HFF-Myc (cell line): ENCODE measurements around the gene PHC3.

ENCODE experiments used
- DNase-seq: peaks from one replicate; pipeline ENCODE4 v3.0.0-alpha.2; 2011; ENCODE audit warnings: low read depth; ENCODE audit errors: extremely low read depth
- H3K4me3 ChIP-seq: replicated peaks from 2 replicates; pipeline ENCODE4 v1.5.1; 2011; ENCODE audit warnings: low read depth, mild to moderate bottlenecking, control low read depth, low read length
- CTCF ChIP-seq: IDR thresholded peaks from 2 replicates; pipeline ENCODE4 v1.5.1; 2012; ENCODE audit warnings: mild to moderate bottlenecking, low read depth, low read length, control low read depth; ENCODE audit errors: missing control alignments

PHC3 gene

GRCh38 chr3:170096342-170096741 is 85.2 kb downstream of the PHC3 start:
- no peak for DNase-seq
- no peak for TF ChIP-seq CTCF

GRCh38 chr3:170095771-170096170 is 85.8 kb downstream of the PHC3 start:
- no peak for TF ChIP-seq CTCF
- H3K4me3 ChIP-seq: no peak overlapping the region
- no peak for DNase-seq

More at GRCh38 chr3:170096342-170096741, 85.2 kb downstream of the PHC3 start:
- no peak overlapping the region for H3K4me3 ChIP-seq

GRCh38 chr3:170092907-170093306 is 88.6 kb downstream of the PHC3 start:
- TF ChIP-seq CTCF: no peak
- no peak overlapping the region for H3K4me3 ChIP-seq
- DNase-seq: no peak

DNA sequence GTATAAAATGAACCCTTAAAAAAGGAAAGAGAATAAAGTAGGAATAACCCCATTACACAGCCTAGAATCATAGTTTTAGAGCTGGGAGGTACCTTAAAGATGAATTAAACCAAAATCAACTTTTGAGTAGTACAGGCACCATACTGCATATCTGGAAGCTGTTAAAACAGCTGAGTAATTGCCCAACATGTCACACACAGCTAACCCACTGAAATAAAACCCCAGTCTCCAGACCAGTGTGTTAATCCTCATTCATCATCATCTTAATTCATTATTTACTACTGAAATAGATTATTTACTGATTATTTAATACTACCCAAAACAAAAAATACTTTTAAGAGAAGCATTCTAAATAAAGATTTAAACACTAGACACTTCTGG is 90.9 kb downstream of the PHC3 start:
- no peak for DNase-seq
- TF ChIP-seq CTCF: no peak
- no peak overlapping the region for H3K4me3 ChIP-seq

DNA sequence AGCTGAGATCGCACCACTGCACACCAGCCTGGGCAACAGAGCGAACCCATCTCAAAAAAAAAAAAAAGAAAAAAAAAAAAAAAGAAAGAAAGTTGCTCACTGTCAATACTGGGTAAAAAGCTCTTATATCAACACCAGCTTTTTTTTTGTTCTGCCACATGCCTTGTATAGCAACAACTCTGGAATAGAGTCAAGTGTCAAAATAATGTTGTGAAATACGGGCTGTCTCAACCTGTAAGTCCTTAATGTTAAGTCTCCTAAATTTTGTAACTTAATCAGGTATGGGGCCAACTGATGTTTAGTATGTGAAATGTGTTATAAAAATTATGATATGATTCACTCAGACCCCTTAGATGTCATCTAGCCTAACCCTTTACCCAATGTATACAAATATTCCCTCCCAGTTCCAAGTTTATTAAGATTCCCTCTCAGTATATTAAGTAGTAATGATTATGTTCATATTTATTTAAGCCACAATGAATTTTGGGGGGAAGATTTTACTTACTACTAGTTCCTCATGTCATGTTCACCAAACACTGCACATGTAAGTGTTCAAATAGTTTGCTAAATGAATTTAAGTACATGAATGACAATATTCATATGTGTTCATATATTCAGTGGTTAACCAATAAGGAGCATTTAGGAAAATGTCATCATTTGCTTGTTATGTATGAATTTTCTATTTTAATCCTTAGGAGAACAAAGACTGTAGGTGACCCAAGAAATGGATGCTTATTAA is 91.5 kb downstream of the PHC3 start:
- no peak for TF ChIP-seq CTCF
- H3K4me3 ChIP-seq: no peak overlapping the region
- no peak for DNase-seq

GRCh38 chr3:170085396-170085795 is 96.1 kb downstream of the PHC3 start:
- no peak for TF ChIP-seq CTCF
- no peak for DNase-seq

DNA sequence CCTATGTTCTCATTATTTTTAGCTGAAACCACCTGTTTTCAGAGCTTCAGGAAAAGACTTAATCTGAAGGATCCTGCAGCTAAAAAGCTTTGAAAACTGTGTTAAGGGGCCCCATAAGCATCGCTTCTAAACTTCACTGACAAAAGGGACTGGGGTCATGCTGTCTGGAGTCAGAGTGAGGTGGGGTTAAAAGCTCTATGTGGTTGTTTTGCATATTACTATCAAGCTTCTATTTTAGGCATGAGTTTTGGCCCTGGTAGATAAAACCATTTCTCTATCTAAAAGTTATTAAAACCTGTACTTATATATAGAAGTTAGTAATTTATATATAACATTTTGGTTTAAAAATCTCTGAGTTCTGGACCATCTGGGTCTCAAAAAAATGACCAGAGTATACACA is 98.2 kb downstream of the PHC3 start:
- no peak for TF ChIP-seq CTCF
- H3K4me3 ChIP-seq: no peak overlapping the region
- no peak for DNase-seq

More at GRCh38 chr3:170085396-170085795, 96.1 kb downstream of the PHC3 start:
- H3K4me3 ChIP-seq: no peak overlapping the region
